22Rv1 (cell line): ENCODE measurements around the gene DUOXA1.

Experiments
- ZFX ChIP-seq: fragments of 450-650 bp; IDR thresholded peaks from 2 replicates; pipeline ENCODE4 v1.6.1; 2017; ENCODE audit warnings: antibody characterized with exemption, borderline replicate concordance
- TF ChIP-seq, protein P1 (sequence below): fragments of 450-650 bp; IDR thresholded peaks from 2 replicates; pipeline ENCODE4 v1.5.1; 2017; ENCODE audit warnings: mild to moderate bottlenecking

GRCh38 chr15:45137703-45138102 is 8.0 kb upstream of the DUOXA1 start:
- TF ChIP-seq, protein P1, sequence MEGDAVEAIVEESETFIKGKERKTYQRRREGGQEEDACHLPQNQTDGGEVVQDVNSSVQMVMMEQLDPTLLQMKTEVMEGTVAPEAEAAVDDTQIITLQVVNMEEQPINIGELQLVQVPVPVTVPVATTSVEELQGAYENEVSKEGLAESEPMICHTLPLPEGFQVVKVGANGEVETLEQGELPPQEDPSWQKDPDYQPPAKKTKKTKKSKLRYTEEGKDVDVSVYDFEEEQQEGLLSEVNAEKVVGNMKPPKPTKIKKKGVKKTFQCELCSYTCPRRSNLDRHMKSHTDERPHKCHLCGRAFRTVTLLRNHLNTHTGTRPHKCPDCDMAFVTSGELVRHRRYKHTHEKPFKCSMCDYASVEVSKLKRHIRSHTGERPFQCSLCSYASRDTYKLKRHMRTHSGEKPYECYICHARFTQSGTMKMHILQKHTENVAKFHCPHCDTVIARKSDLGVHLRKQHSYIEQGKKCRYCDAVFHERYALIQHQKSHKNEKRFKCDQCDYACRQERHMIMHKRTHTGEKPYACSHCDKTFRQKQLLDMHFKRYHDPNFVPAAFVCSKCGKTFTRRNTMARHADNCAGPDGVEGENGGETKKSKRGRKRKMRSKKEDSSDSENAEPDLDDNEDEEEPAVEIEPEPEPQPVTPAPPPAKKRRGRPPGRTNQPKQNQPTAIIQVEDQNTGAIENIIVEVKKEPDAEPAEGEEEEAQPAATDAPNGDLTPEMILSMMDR = no peak
- TF ChIP-seq ZFX = no peak
